Esophagus squamous epithelium (tissue), 5 donors: ENCODE data around the gene TMEM63A. TPM values are rescaled to one million over a fixed set of nuclear protein-coding genes. Genes with fewer than 3 reads are reported as not detected.

Experiments
- DNase-seq: peaks from one replicate; lab custom pipeline; 2025; lab: John Stamatoyannopoulos, UW
- H3K27ac ChIP-seq, 4 donors: fragments of 200-600 bp; sonication (generic); one replicate each; pipeline ENCODE4 v1.5.1; 2016 to 2019; ENCODE audit warnings: mild to moderate bottlenecking in 1 of 4
- H3K27me3 ChIP-seq, 4 donors: fragments of 200-600 bp; sonication (generic); 1 replicate in 3 of 4; 2 replicates in 1 of 4; pipeline versions ENCODE4 v1.5.1 to v1.6.0; 2017 to 2021; ENCODE audit warnings: antibody characterized with exemption in 1 of 4
- H3K36me3 ChIP-seq, 3 donors: fragments of 200-600 bp; sonication (generic); one replicate each; pipeline ENCODE4 v1.5.1; 2016 to 2019
- H3K4me1 ChIP-seq, 3 donors: fragments of 200-600 bp; sonication (generic); one replicate each; pipeline ENCODE4 v1.5.1; 2017 to 2019
- H3K4me3 ChIP-seq, 4 donors: fragments of 200-600 bp; sonication (generic); 1 replicate in 3 of 4; 2 replicates in 1 of 4; pipeline ENCODE4 v1.5.1; 2016 to 2019; ENCODE audit warnings: mild to moderate bottlenecking in 2 of 4, moderate library complexity in 1 of 4
- H3K9me3 ChIP-seq, 3 donors: fragments of 200-600 bp; sonication (generic); one replicate each; pipeline ENCODE4 v1.5.1; 2016 to 2019
- CTCF ChIP-seq, 6 experiments: fragments of 450-650 bp in 4 of 6; fragments of 200-600 bp in 2 of 6; sonication (generic) in 2 of 6; IDR thresholded peaks; one replicate each; pipeline ENCODE4 v1.5.1; 2016 to 2019; ENCODE audit warnings: antibody characterized with exemption in 6 of 6, mild to moderate bottlenecking in 4 of 6, moderate library complexity in 4 of 6
- POLR2A ChIP-seq, 4 donors: fragments of 450-650 bp; IDR thresholded peaks; one replicate each; pipeline ENCODE4 v1.6.1; 2017; ENCODE audit warnings: antibody characterized with exemption in 4 of 4, mild to moderate bottlenecking in 4 of 4, moderate library complexity in 3 of 4
- whole genome bisulfite sequencing, 2 donors: methylation state at CpG; one replicate each; pipeline ENCODE4 v1.1.5; 2018; 5-methylcytosine and 5-hydroxymethylcytosine counted together
- intact Hi-C: fragments of 100-400 bp; cut with DNase I; formaldehyde crosslinking; loops from one replicate; pipeline ENCODE4 v1.15.0; 2022
- total RNA-seq, 4 donors: library from RNA; depleted of rRNA; stranded (reverse); fragments of >200 nt; gene quantifications; one replicate each; pipeline ENCODE4 v1.1.0, GENCODE V29; 2016
- donor health status: DM: yes; HTN: yes; CAD: no.

Gene TMEM63A
- total RNA-seq, 4 donors from 2014 or later = 9.8 to 27.1 (median 18.3) TPM

GRCh38 chr1:225880222-225880588 lies 2.0 kb downstream of the TMEM63A start:
- peaks cover 39 to 82% (median 45%) of the 10 kb centered on the region in 3 donors for H3K4me1 ChIP-seq
- peak overlapping the region in 1 of 4 donors; percentile 88 for H3K4me3 ChIP-seq
- 60 to 80% methylated on average over 1 of the region's 2 CpGs for WGBS, 2 donors

GRCh38 chr1:225879521-225880221 lies 2.5 kb downstream of the TMEM63A start:
- no peak for DNase-seq
- H3K27ac ChIP-seq = peak overlapping the region in 3 of 4 donors; percentile 35 to 93 (median 91)
- no peaks in the 10 kb centered on the region for H3K9me3 ChIP-seq
- 50 to 65% methylated on average over 5 of the region's 8 CpGs for WGBS, 2 donors
- H3K4me3 ChIP-seq = peak overlapping the region in 1 of 4 donors; percentile 88
- no peaks in the 10 kb centered on the region for H3K27me3 ChIP-seq
- H3K36me3 ChIP-seq = peaks cover 0 to 36% (median 0%) of the 10 kb centered on the region in 3 donors
- H3K4me1 ChIP-seq = peaks cover 39 to 87% (median 49%) of the 10 kb centered on the region in 3 donors
- TF ChIP-seq CTCF (IDR thresholded peaks at IDR 0.05) (no peak), POLR2A (IDR thresholded peaks at IDR 0.05) (no peak)
- intact Hi-C loops = no loop called here

More at GRCh38 chr1:225880222-225880588, 2.0 kb downstream of the TMEM63A start:
- Histone ChIP-seq H3K27me3 (no peaks in the 10 kb centered on the region), H3K27ac (peak overlapping the region in 3 of 4 donors; percentile 35 to 93 (median 91)), H3K36me3 (peaks cover 0 to 31% (median 0%) of the 10 kb centered on the region in 3 donors), H3K9me3 (no peaks in the 10 kb centered on the region)
- intact Hi-C loops = no loop called here
- no peak for DNase-seq
- TF ChIP-seq POLR2A (IDR thresholded peaks at IDR 0.05) (no peak), CTCF (IDR thresholded peaks at IDR 0.05) (no peak)

GRCh38 chr1:225878282-225878681 lies 3.9 kb downstream of the TMEM63A start:
- intact Hi-C loops = no loop called here

GRCh38 chr1:225877580-225877979 lies 4.6 kb downstream of the TMEM63A start:
- intact Hi-C loops = no loop called here
- Histone ChIP-seq H3K4me3 (no peak overlapping the region), H3K27me3 (no peaks in the 10 kb centered on the region), H3K9me3 (no peaks in the 10 kb centered on the region), H3K4me1 (peaks cover 39 to 90% (median 45%) of the 10 kb centered on the region in 3 donors), H3K27ac (peak overlapping the region in 3 of 4 donors; percentile 57 to 93 (median 71)), H3K36me3 (peaks cover 0 to 57% (median 5%) of the 10 kb centered on the region in 3 donors)
- no peak for DNase-seq
- TF ChIP-seq CTCF (IDR thresholded peaks at IDR 0.05) = peak in 4 of 6 experiments; percentile 10 to 33 (median 18)
- no peak for TF ChIP-seq POLR2A (IDR thresholded peaks at IDR 0.05)
- 20 to 38% methylated on average over 3 to 8 of the region's 10 CpGs for WGBS, 2 donors

More at GRCh38 chr1:225878282-225878681, 3.9 kb downstream of the TMEM63A start:
- Histone ChIP-seq H3K36me3 (peaks cover 0 to 50% (median 5%) of the 10 kb centered on the region in 3 donors), H3K27ac (peak overlapping the region in 3 of 4 donors; percentile 57 to 93 (median 71)), H3K9me3 (no peaks in the 10 kb centered on the region), H3K4me3 (no peak overlapping the region), H3K4me1 (peaks cover 39 to 94% (median 48%) of the 10 kb centered on the region in 3 donors), H3K27me3 (no peaks in the 10 kb centered on the region)
- no peak for DNase-seq
- TF ChIP-seq CTCF (IDR thresholded peaks at IDR 0.05) = no peak
- TF ChIP-seq POLR2A (IDR thresholded peaks at IDR 0.05) = no peak
- 78 to 86% methylated on average over 1 to 4 of the region's 4 CpGs for WGBS, 2 donors

GRCh38 chr1:225876900-225877510 lies 5.2 kb downstream of the TMEM63A start:
- WGBS, 2 donors = 84 to 91% methylated on average over 7 to 8 of the region's 12 CpGs
- Histone ChIP-seq H3K4me1 (peaks cover 39 to 90% (median 45%) of the 10 kb centered on the region in 3 donors), H3K4me3 (no peak overlapping the region), H3K27me3 (no peaks in the 10 kb centered on the region), H3K9me3 (no peaks in the 10 kb centered on the region), H3K27ac (peak overlapping the region in 3 of 4 donors; percentile 57 to 93 (median 71)), H3K36me3 (peaks cover 0 to 58% (median 5%) of the 10 kb centered on the region in 3 donors)
- TF ChIP-seq POLR2A (IDR thresholded peaks at IDR 0.05) = no peak
- no peak for TF ChIP-seq CTCF (IDR thresholded peaks at IDR 0.05)
- DNase-seq = no peak
- intact Hi-C loops = no loop called here
